Colon (tissue), 2 donors: Measurements from ENCODE around the gene VAC14.

ENCODE experiments used
- FAIRE-seq: peaks from 2 replicates; lab custom pipeline; 2012; peaks lifted over from hg19 to GRCh38; lab: Jason Lieb, UNC
- donor health status: control.
- donor health status: control.

The VAC14 gene

GRCh38 chr16:70692130-70692872 is 108.7 kb downstream of the VAC14 start:
- FAIRE-seq = no peak

GRCh38 chr16:70691223-70692129 is 109.5 kb downstream of the VAC14 start:
- no peak for FAIRE-seq

- no peak for FAIRE-seq
These were observed 110.7 kb downstream of the VAC14 start for GRCh38 chr16:70689970-70690891.

- no peak for FAIRE-seq
These were observed 111.7 kb downstream of the VAC14 start for GRCh38 chr16:70689035-70689969.

GRCh38 chr16:70688246-70688742 is 112.7 kb downstream of the VAC14 start:
- no peak for FAIRE-seq

- no peak for FAIRE-seq
These were observed 113.2 kb downstream of the VAC14 start for GRCh38 chr16:70687671-70688245.

- no peak for FAIRE-seq
These were observed 113.9 kb downstream of the VAC14 start for GRCh38 chr16:70687102-70687511.

- FAIRE-seq = no peak
These were observed 114.4 kb downstream of the VAC14 start for GRCh38 chr16:70686376-70687101.

- no peak for FAIRE-seq
These were observed 115.0 kb downstream of the VAC14 start, which contains the start of gene MTSS2 for GRCh38 chr16:70685938-70686375. Gene MTSS2 (minus strand): TSS chr16:70686053. CDS start chr16:70685791, 262 bp downstream.

GRCh38 chr16:70685061-70685937 is 115.7 kb downstream of the VAC14 start:
- no peak for FAIRE-seq

GRCh38 chr16:70684146-70685060 is 116.6 kb downstream of the VAC14 start:
- no peak for FAIRE-seq

GRCh38 chr16:70683146-70683944 is 117.6 kb downstream of the VAC14 start:
- no peak for FAIRE-seq

- no peak for FAIRE-seq
These were observed 118.5 kb downstream of the VAC14 start for GRCh38 chr16:70682239-70683145.

- FAIRE-seq = no peak
These were observed 119.3 kb downstream of the VAC14 start for GRCh38 chr16:70681382-70682238.
